GM18498 (cell line): ENCODE results near the gene SUSD4.
A peak's percentile ranks its signal among the peaks of the same experiment; 100 is the strongest.
"Not testable (repeated sequence)": the region's sequence is repeated elsewhere in the genome, so short reads cannot be mapped to it uniquely, and the experiment has no call there.

ENCODE experiments used
- ATAC-seq: cut with Tn5 transposase; IDR thresholded peaks from one replicate; pipeline ENCODE4 v1.9.1; 2021; ENCODE audit warnings: mild to moderate bottlenecking, moderate library complexity; ENCODE audit not compliant: unreplicated experiment

SUSD4 gene, protein sequence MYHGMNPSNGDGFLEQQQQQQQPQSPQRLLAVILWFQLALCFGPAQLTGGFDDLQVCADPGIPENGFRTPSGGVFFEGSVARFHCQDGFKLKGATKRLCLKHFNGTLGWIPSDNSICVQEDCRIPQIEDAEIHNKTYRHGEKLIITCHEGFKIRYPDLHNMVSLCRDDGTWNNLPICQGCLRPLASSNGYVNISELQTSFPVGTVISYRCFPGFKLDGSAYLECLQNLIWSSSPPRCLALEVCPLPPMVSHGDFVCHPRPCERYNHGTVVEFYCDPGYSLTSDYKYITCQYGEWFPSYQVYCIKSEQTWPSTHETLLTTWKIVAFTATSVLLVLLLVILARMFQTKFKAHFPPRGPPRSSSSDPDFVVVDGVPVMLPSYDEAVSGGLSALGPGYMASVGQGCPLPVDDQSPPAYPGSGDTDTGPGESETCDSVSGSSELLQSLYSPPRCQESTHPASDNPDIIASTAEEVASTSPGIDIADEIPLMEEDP

DNA sequence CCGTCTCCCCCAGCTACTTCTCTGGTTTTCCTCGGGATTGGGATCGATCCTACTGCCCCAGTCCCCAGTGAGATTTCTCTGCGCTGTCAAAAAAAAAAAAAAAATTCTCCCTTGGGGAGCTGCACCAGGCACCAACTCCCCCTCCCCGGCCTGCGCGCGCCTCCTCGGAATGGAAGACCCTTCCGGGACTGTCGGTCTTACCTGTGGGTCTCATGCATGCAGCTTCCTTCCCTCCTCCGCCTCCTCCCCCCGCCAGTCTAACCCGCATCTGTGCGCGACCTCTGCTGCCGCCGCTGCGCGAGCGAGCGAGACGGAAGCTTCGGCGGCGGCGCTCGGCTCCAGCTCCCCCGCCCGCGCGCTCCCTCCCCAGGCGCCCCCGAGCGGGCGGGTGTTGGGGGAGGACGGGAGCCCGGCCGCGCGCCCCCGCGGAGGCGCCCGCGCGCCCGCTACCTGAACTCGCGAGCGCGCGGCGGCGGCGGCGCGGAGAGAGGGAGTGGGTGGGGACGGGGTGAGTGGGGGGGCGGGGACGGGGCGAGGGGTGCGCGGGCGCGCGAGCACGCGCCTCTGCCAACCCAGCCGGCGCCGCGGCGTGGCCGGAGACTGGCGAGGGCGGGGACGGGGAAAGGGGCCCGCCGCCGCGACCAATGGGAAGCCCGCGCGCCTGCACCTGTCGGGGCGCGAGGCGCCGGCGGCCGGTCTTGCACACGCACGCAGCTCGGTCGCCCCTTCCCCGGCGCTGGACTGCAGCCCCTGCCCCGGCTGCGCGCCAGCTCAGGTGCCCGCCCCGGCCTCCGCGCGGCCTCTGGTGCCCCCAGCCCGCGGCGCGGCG is at the start of gene SUSD4:
Gene SUSD4, minus strand, starts transcription at position 321 of the 829 bp plus-strand sequence. CDS start 751 bp downstream, outside the sequence.
- peak; percentile 74 for ATAC-seq

DNA sequence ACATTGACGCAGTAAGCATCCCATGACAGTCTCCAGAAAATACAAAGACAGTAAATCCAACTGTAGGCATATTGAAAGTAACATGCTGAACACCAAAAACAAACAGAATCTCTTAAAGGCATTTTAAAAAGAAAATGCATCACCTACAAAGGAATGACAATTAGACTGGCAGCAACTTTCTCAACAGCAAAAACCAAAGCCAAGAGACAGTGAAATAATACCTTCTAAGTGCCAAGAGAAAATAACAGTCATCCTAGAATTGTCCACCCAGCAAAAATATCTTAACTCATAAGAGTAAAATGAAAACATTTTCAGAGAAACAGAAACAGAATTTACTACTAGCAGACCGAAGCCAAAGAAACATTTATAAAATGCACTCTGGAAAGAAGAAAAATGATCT is 49.2 kb upstream of the SUSD4 start:
- ATAC-seq, result no peak

DNA sequence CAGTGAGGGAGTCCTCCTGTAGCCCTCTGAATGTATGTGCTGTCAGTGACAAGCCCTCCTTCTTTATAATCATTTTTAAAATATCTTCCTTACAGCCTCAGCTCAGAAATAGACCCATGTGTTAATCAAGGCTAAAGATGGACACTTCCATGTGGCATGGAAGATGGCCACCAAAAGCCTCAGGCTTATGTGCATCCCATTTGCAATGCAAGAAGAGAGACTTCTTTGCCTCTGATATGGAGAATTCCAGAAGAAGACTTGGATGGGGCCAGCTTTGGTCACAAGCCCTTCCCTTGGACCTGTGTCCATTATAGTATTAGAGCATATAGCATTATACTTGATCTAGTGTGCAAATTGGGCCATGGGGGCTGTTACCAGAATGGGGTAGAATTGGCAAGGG is 47.7 kb upstream of the SUSD4 start:
- ATAC-seq, result no peak

DNA sequence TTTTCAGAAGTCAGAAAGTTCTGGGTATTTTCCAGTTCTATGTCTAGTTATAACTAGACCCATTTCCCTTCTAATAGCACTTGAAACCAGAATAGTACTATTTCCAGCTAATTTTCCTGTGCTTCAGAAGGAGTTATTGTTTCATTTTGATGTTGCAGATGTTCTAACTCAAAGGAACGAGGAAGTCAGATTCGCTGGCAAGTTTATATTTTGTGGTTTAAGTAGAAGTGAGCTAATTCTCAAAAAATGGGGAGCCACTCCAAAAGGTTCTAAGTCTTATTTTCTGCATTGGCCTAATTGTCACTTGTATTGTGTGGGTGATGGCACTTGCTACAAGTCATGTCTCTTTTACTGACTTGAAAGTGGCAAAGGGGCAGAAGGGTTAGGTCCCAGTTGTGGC is 47.3 kb upstream of the SUSD4 start:
- ATAC-seq, result no peak

DNA sequence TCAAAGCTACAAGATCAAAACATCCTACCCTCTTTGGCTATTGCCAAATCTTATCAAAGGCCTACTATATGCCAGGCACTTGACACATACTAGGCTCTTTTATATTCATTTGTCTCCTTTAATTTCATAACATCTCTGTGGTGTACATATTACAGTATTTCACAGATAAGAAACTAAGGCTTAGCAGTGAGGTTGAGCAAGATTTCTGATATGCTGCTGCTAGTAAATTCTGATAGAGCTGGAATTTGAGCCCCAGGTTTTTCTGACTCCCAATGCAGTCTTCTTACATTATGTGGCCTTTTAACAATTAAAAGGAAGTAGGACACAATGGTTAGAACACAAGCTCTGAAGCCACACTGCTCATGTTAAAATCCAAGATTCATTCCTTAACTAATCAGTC is 46.1 kb upstream of the SUSD4 start:
- no peak for ATAC-seq

DNA sequence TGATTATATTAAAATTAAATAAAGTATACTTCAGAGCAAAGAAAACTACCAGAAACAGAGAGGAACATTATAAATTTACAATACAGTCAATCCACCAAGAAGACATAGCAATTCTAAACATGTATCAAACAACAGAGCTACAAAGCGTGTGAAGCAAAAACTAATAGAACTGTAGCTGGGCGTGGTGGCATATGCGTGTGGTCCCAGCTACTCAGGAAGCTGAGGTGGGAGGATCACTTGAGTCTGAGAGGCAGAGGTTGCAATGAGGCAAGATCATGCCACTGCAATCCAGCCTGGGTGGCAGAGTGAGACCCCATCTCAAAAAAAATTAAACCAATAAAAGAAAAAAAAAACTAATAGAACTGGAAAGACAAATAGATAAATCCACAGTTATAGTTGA is 41.5 kb upstream of the SUSD4 start:
- no peak for ATAC-seq

DNA sequence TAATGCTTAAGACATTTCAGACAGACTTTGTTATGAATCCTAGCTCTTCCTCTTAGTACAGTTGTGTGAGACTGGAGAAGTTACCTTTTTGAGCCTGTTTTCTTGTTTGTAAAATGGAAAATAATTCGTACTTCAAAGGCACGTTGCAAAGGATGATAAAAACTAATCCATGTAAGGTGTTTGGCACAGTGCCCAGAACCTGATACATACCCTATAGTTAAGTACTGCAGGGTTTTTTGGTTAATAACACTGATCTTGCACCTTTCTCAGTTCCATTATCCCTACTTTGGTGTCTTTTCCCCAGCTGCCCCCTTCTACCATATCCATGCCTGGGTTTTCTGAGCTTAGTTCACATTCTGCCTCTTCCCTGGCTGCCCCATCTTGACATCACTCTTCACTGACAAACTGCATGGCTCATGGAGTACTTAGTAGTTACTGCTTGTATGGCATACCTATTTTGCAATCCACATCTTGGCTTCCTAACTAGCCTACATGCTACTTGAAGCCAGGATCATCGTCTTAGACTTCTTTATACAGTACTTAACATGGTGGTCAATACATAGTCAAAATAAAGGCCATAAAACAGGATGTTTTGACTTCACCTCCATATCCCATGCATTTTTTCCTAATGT is 39.3 kb upstream of the SUSD4 start:
- ATAC-seq, result no peak

DNA sequence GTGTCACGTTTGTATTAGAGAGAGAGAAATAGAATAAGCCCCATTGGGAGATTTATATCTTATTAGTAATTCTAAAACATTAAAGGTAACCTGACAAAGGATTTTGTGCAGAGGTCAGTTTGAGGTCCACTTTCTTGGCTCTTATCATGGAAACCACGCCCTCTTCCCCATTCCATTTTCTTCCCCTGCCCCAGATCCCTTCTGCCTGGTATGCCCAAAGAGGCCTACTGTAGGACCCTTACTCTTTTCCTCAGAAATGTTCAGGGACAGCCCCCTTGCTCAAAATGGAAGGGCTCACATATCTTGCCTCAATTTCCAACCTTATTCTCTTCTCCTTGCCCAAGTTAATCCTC is 38.8 kb upstream of the SUSD4 start:
- no peak for ATAC-seq

DNA sequence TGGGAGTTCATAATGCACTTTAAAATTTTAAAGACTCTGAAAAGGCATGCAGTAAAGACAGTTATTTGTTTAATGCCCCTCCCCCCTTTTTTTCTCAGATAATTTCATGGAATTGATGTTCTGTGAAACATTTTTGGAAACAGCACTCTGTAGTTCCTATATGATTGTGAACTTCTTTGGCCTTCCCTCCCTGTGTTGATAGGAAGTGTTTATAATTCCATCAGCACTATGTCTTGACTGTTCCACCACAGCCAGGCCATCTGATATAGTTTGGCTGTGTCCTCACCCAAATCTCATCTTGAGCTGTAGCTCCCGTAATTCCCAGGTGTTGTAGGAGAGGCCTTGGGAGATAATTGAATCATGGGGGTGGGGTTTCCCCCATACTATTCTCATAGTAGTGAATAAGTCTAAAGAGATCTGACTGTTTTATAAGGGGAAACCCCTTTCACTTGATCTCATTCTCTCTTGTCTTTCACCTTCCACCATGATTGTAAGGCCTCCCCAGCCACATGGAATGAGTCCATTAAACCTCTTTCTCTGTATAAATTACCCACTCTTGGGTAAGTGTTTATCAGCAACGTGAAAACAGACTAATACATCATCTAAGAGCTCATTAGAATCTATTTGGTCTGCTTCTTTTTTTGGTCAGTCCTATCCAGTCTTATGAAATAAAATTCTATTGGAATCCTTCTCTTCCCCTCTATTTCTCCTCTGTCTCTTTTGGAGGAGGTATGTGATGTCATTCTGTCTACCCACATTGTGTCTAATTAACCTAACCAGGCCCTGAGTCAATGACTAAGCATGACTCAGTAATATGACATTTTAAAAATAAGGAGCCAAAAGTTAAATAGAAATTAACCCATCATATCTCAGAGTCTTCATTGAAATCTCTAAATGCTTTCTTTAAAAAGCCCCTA is 38.2 kb upstream of the SUSD4 start:
- ATAC-seq, result no peak

DNA sequence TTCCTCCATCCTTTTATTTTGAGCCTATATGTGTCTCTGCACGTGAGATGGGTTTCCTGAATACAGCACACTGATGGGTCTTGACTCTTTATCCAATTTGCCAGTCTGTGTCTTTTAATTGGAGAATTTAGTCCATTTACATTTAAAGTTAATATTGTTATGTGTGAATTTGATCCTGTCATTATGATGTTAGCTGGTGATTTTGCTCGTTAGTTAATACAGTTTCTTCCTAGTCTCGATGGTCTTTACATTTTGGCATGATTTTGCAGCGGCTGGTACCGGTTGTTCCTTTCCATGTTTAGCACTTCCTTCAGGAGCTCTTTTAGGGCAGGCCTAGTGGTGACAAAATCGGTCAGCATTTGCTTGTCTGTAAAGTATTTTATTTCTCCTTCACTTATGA is 35.4 kb upstream of the SUSD4 start:
- ATAC-seq, result not testable (repeated sequence)

DNA sequence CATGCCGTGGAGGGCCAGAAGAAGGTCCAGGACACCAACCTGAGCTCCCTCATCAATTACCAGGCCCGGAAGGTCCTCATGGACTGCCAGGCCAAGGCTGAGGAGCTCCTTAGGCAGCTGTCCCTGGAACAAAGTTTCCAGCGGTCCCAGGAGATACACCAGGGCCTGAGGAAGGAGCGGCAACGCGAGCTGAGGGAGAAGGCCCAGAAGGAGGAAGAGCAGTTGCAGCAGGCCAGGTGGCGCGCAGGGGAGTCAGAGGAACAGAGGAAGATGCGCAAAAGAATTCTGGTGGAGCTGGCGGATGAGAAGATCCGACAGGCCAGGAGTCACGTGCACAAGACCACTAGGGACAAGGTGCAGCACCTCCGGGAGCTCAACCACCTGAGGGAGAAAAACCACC is 30.7 kb upstream of the SUSD4 start:
- ATAC-seq, result no peak

DNA sequence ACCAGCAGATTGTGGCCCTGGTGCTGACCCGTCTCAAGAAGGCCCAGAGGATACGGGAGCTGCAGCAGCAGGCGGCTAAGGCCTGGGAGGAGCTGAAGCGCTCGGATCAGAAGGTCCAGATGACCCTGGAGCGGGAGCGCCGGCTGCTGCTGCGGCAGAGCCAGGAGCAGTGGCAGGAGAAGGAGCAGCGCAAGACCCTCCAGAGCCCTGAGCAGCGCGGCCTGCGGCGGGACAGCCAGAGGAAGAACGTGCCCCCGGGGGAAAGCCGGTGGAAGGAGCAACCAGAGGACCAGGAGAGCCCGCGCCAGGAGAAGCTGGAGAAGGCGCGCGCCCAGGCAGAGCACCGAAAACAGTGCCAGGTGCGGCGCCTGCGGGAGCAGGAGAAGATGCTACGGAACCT is 30.3 kb upstream of the SUSD4 start:
- no peak for ATAC-seq

DNA sequence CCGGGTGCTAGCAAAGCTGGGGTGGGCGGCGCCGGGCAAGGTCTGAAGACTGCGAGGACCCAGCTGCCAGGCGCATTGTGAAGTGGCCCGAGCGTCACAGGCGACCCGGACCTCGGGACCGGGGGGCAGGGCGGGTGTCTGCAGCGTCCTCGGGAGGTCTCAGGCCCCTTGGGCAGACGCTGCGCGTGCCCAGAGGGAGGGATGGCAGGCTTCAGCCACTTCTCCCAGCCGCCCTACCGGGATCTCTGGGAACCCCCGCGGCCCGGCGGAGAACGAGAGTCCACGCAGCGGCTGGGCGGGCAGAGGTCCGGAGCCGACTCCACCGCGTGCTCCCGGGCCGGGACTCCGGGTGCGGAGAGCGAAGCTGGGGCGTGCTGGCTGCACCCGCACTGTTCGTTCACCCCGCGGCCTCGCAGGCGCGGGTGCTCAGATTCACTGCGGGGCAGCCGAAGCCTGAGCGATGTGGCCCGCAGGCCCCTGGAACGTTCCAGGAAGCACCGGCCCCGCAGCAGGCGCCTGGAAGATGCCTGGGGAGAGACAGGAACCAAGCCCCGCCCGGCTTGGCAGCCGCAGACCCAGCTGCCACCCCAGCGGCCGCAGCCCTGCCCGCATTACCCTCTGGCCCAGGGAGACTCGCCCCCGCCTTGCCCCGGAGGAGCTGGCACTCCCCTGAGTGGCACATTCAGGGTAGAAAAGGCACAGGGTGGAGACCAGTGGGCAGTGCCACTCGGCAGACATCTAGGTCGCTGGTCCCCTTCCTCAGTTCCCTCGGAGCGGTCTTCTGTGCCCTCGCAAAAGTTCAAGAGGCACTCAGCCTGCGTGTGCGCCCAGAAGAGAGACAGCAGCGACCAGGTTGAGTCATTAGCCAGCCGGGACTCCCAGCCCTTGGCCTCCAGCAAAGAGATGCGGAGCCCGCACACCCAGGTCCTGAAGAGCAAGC is 29.6 kb upstream of the SUSD4 start, which contains the start of gene CCDC185:
Gene CCDC185, plus strand, starts transcription at position 141 of the 940 bp plus-strand sequence. Its CDS starts 61 bp downstream, at position 202.
- no peak for ATAC-seq

DNA sequence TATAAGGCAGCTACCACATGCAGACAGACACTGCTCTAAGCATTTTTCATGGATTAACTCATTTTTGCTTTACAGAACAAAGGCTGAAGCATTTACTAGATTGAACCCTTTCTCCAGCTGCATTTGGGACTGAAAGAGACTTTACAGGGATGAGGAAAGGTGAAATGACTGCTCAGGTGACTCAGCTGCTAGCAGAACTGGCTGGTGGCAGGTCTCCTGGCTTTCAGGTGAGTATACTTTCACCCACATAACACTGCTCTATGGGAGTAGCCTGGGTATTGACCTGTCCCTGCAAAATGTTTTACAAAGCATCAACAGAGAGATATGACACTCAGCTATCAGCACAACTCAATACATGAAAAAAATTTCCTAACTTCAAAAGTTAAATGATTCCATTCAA is 26.6 kb upstream of the SUSD4 start:
- ATAC-seq, result no peak

DNA sequence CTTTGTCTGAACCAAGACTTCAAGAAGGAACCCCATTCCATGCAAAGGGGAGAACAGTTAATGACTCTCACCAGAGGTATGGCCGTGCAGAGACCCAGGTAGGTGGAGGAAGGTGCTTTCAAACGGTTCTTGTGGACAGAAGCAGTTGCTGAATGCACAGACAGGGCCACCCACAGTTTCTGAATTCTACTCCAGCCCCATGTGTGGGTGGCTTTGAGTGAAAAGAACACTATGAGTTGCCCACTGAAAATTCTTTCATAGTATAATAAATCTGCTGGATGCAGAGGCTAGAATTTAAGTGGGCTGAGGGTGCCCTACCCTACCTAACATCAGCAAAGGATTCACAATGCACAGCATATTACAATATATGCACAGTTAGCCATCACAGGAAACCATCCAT is 22.0 kb upstream of the SUSD4 start:
- no peak for ATAC-seq

DNA sequence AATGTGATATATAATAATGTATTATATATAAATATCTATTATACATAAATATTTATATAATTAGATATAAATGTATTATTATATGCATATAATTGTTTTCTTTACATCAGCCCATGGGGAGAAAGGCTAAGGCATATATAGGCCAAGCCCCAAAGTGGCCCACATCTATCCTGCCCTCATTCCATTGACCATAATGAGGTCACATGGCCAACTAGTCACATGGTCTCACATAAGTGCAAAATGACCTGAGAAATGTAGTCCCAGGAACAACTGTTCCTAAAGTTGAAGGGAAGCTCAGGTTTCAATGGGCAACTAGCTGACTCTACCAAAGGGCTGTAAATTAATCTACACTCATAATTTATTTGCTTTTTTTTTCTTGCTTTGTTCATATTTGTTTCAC is 14.8 kb upstream of the SUSD4 start:
- ATAC-seq, result no peak

DNA sequence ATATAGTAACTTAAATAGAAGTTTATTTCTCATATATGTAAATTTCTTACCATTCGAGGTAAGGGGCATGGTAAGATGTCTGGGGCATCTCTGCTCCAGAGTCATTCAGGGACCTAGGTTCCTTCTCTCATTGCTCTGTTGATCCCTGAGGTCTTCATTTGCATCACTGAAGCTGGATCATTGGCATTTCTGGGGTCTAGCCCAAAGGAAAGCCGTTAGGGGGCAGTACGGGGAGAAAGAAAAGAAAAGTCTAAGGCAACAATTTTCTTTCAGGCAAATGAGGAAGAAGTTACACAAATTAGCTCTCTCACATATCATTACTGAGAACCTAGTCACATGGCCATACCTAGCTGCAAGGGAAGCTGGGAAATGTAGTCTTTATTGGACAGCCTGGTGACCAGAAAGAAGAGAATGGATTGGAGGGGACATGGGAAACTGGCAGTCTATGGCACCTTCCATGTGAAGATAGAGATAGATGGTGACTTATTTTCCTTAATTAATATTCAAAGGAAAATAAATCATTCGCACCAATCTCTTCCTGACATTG is 10.2 kb upstream of the SUSD4 start:
- ATAC-seq, result no peak

DNA sequence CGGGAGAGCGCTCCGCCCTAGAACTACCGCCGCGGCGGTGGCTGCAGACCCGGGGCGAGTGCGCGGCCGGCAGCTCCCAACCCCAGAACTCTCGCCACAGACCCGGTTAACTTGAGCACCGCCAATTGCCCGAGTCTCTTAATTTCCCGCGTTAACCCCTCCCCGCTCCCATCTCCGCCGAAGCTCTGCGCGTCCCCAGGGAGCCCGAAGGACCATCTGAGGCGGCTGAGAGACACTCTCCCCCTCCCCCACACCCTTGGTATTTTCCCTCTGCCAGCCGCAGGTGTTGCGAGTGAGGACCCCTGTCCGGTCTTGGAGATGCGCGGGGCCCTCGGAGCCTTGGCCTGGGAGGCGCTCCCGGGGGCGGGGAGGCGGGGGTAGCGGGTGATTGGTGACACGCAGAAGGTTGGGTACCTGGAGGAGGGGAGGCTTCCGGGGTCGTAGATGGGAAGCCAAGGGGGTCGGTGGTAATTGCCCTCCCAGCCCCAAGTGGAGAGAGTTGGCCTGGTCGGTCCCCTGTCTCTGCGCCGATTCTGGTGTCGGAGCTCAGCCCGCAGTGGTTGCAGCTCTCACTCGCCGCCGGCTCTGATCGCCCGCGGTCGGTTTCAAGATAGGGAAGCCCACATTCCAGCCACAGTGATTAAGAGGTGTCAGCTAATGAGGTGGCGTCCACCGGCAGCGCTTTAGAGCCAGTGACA is 858 bp upstream of the SUSD4 start:
- no peak for ATAC-seq
